HPDE6-E6E7 (cell line): ENCODE results near the gene NAXE.
"Not testable (repeated sequence)": the region's sequence is repeated elsewhere in the genome, so short reads cannot be mapped to it uniquely, and the experiment has no call there.

Experiments used
- DNase-seq: peaks from one replicate; pipeline ENCODE4 v3.0.0; 2011; ENCODE audit warnings: missing footprints; ENCODE audit errors: extremely low spot score

Gene NAXE

DNA sequence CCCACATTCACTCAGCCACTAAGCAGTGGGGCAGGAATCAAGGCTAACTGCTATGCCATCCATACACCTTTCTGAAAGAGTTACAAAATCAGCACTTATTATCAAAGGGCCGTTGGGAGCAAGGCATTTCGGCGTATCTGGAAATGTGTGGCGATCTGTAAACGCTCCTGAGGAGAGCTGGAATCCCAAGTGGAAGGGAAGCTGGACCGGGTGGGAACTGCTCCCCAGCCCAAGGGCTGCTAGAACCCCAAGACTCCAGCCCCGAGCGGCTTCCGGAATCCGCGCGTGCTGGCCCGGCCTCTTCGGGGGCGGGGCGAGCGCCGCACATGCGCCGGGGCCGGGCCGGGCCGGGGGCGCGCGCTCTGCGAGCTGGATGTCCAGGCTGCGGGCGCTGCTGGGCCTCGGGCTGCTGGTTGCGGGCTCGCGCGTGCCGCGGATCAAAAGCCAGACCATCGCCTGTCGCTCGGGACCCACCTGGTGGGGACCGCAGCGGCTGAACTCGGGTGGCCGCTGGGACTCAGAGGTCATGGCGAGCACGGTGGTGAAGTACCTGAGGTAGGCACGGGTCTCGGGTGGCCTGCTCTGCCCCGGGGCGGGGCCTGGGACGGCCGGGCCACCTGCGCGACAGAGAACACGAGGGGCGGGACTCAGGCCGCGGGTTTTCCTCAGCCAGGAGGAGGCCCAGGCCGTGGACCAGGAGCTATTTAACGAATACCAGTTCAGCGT is at the start of gene NAXE:
Gene NAXE, plus strand, starts transcription at position 345 of the 726 bp plus-strand sequence. Its CDS starts 29 bp downstream, at position 374.
- peak; percentile 64 for DNase-seq

GRCh38 chr1:156543066-156543465 is 48.5 kb upstream of the NAXE start:
- no peak for DNase-seq

DNA sequence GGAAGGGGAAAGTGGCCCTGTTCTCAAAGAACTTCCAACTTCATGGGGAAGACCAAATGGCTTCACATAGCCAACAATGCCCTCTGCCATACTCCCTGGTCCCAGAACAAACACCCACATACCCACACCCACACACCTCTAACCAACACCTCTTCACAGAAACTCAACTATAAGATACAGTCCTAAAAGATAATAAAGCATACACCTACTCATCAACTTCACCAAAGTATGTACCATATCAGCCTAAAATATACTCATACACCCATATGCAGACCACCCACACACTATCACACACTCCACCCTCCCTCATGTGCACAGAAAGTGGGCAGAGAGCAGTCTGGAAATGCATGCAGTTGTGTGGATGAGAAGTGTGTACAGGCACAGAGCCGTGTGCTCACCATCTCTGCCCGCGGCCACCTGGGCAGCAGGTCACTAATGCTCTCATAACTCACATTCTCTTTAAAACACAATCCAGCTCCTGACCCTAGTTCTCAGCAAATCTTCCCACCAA is 46.9 kb upstream of the NAXE start:
- DNase-seq, result no peak

GRCh38 chr1:156546267-156546666 is 45.3 kb upstream of the NAXE start:
- DNase-seq, result no peak

- no peak for DNase-seq
Observed at GRCh38 chr1:156547434-156547833, 44.1 kb upstream of the NAXE start.

DNA sequence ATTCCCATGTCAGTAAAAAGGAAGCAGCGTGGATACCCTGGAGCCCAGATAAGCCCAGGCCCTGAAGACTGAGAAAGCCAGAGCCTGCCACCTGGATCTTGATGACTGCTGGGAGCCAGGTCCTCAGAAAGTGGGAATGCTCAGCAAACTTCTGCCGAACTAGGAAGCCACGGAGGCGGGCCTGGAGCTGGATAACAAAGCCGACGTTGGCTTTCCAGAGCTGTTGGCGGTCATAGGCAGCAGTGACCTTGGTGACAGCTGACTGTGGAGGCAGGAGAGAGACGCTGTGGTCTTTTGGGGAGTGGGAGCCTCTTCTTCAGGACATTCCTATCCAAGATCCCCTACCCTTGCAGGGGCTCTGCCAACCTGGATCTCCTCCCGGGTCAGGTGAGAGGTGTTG is 43.6 kb upstream of the NAXE start:
- DNase-seq, result no peak

- no peak for DNase-seq
Observed at GRCh38 chr1:156549390-156549789, 42.2 kb upstream of the NAXE start.

- no peak for DNase-seq
Observed at GRCh38 chr1:156549831-156550230, 41.7 kb upstream of the NAXE start.

- no peak for DNase-seq
Observed at GRCh38 chr1:156550346-156550745, 41.2 kb upstream of the NAXE start.

GRCh38 chr1:156551066-156551643 is 40.4 kb upstream of the NAXE start:
- DNase-seq, result no peak

DNA sequence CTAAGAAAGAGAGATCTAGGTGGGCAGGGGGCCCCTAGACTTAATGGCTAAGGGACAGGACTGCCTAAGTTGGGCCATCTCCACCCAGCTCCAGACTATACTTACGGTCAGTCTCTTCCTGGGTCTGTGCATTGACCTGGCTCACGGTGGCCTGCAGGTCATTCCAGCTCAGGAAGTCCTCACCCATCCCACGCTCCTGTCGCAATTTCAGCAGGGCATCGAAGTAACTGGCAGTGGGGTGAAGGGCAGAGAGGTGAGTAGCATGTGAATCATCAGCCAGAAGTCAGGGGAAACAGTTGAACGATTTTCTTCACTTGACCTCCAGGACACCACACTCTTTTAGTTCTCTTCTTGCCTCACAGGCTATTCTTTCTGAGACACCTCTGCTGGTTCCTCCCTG is 39.7 kb upstream of the NAXE start:
- peak; percentile 83 for DNase-seq

DNA sequence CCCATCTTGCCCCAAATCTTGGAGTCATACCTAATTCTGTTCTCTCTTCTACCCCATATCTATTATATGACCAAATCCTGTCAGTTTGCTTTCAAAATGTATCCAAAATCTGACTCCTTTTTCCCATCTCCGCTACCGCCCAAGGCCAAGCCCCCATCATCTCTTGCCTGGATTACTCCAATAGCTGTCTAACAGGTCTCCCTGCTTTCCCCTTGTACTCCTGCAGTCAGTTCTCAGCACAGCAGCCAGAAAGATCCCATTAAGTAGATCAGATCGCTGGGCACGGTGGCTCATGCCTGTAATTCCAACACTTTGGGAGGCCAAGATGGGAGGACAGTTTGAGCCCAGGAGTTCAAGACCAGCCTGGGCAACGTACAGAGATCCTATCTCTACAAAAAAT is 39.1 kb upstream of the NAXE start:
- no peak for DNase-seq

GRCh38 chr1:156552937-156553336 is 38.6 kb upstream of the NAXE start:
- not testable (repeated sequence) for DNase-seq

GRCh38 chr1:156553860-156554485 is 37.6 kb upstream of the NAXE start:
- DNase-seq, result no peak

- no peak for DNase-seq
Observed at GRCh38 chr1:156554971-156555370, 36.6 kb upstream of the NAXE start.

- DNase-seq, result no peak
Observed at GRCh38 chr1:156555715-156556114, 35.9 kb upstream of the NAXE start.

DNA sequence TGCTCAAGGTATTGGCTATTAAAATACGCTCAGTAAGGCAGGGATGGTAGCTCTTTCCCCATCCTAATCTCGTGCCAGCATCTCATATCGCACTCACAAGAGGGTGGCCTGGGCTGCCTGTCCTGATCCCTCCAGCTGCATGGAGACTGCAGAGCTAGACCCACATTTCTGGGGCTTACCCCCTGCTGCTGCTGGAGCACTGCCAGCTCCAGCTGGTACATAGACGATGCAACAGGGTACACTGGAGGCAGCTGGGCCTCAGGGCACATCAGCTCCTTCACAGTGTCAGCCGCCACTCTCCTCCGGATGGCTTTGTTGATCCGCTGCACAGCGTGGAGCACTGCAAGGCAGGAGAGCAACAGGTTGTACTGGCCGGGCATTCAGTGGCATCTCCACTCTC is 35.2 kb upstream of the NAXE start:
- no peak for DNase-seq

DNA sequence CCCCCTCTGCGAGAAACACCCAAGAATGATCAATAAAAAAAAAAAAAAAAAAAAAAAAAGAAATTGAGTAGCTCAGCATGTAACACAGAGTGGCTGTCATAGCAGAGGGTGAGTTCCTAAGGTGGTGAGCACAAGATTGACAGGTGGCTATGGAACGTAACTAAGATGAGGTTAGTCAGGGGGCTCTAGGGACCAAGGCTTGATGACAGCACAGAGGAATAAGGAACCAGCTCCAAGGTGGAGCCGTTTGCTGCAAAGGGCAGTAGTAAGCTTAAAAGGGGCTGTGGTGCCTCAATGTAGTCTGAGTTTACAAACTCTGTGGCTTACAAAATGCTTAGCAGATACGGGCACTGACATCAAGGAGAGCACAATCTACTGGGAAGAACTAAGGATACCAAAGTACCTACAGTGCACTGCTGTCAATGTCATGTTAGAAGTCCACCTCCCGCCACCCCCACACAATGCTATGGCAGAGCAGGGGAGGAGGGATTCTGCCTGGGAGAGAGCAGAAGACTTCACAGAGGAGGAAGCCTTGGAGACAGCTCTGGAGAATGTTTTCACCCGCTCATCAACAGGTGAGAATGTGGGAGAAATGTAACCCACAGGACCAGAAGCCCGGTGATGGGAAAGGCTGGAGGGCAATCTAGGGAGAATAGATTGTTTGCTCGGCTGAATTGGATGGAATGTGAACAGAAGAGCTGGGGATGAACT is 32.3 kb upstream of the NAXE start:
- no peak for DNase-seq

- no peak for DNase-seq
Observed at GRCh38 chr1:156559797-156560385, 31.7 kb upstream of the NAXE start.

GRCh38 chr1:156560585-156561163 is 30.9 kb upstream of the NAXE start:
- no peak for DNase-seq

GRCh38 chr1:156565519-156565918 is 26.1 kb upstream of the NAXE start:
- DNase-seq, result no peak

DNA sequence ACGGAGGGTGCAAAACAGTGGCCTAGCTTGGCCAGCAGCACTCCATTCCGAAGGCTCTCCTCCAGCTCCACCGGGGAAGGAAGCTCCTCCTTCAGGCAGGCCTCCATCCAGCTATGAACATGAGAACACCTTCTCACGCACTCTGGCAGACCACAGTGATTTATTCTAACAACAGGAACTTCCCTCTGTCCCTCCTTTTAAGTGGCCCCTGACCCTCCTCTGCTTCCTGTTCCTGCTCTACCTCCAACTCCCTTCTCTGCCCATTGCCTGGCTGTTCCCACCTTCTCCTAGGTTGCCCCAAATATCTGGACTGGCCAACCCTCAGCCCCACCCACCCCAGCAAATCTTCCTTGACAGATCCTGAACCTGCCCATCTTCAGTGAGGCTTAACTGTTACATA is 25.1 kb upstream of the NAXE start:
- no peak for DNase-seq
